ENCODE data around the gene GINS2.

The GINS2 gene

DNA sequence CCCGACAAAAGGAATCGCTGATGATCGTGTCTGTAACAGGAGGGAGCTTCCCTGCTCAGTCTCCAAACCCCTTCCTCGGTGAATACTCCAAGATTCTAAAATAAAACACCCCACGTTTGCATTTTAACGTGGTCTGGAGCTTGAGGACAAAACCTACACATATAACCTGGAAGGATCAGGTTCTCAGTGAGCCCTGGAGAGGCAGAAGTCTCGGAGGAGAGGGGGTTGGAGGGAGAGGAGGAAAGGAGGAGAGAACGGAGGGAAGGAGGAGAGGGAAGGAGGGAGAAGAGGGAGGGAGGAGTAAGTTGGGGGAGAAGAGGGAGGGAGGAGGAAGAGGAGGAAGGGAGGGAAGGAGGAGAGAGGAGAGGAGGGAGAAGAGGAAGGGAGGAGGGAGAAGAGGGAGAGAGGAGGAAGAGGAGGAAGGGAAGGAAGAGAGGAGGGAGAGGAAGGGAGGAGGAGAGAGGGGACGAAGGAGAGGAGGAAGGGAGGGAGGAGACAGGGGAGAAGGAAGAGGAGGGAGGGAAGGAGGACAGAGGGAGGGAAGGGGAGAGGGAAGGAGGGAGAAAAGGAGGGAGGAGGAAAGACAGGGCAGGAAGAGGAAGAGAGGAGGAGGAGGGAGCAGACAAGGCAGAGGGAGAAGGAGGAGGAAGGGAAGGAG lies 27.4 kb upstream of the GINS2 start:
- DNase-seq = no peak

DNA sequence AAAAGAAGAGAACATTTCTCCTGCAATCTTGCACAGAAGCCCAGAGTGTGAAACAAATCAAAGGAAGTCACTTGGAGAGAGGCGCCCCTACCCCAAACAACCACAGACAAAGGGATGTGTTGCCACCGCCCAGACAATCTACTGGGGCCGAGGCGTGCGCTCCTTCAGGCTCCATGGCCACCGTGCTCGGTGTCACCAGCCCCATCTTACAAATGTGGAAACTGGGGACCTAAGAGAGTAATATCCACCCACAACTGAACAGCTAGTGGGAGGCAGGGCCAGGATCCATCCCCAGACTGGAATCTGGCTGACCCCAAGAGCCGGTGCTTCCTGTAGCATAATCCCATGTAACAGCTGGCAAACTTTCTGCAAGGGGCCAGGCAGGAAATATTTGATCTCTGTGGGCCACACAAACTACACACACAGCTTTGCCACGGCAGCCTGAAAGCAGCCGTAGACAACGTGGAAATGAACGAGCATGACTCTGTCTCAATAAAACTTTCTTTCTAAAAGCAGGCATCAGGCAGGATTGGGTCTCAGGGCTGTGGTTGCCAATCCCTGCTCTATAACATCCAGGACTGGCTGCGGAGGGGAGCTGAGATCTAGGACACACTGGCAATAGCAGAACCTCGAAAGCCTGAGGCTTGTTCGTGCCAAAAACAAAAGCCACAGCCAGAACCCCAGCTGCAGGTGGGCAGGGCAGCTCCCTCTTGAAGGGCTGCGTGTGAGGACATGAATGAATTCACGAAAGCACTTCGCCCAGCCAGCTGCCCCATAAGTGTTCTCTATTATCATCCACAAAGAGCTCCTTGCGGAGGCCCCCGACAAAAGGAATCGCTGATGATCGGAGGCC lies 26.6 kb upstream of the GINS2 start:
- DNase-seq = peak; percentile 87

DNA sequence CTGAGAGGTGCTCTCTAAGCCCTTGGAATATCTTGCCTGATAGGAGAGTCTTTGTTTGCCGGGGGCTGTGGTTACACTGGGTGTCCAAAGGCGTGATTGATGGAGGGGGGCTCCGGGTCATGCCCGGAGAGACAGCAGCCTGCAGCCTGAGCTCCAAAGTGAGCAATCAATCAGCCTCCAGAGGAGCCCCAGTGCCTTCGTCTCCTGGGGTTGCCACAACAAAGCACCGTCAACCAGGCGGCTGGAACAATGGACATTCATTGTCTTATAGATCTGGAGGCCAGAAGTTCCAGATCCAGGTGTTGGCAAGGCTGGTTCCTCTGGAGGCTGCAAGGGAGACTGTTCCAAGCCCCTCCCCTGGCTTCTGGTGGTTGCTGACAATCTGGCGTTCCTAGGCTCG lies 24.0 kb upstream of the GINS2 start:
- no peak for DNase-seq

DNA sequence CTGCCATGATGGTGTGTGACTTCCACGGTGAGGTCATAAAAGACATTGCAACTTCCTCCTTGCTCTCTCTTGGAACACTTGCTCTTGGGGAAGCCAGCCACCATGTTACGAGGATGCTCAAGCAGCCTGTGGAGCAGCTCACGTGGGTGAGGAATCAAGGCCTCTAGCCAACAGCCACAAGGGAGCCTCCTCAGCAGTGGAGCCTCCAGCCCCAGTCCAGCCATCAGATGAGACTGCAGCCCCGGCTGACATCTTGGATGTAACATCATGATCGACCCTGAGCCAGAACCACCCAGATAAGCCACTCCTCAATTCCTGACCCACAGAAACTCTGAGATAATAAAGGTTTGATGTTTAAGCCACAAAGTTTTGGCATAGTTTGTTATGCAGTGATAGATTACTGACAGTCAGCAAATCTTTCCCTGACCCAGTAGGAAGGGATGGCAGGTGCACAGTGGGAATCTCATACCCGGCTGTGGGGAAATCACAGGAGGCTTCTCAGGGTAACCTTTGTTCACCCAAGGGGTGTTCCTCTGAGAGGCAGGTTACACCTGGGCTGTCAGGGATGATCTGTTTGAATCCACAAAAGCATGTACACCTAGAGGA lies 23.3 kb upstream of the GINS2 start:
- no peak for DNase-seq

DNA sequence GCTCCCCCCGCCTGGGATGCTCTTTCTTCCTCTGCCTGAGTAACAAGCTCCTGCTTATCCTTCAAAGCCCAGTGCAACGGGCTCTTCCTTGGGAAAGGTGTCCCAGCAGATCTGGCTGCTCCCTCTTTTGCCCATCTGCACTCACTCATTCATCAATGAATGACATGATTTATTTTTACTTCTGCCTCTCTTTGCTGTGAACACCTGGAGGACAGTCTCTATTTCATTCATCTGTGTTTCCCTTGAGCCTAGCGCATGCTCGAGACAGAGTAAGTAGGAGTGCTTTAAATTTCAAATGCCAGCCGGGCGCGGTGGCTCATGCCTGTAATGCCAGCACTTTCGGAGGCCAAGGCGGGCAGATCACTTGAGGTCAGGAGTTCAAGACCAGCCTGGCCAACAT lies 22.0 kb upstream of the GINS2 start:
- DNase-seq = no peak

DNA sequence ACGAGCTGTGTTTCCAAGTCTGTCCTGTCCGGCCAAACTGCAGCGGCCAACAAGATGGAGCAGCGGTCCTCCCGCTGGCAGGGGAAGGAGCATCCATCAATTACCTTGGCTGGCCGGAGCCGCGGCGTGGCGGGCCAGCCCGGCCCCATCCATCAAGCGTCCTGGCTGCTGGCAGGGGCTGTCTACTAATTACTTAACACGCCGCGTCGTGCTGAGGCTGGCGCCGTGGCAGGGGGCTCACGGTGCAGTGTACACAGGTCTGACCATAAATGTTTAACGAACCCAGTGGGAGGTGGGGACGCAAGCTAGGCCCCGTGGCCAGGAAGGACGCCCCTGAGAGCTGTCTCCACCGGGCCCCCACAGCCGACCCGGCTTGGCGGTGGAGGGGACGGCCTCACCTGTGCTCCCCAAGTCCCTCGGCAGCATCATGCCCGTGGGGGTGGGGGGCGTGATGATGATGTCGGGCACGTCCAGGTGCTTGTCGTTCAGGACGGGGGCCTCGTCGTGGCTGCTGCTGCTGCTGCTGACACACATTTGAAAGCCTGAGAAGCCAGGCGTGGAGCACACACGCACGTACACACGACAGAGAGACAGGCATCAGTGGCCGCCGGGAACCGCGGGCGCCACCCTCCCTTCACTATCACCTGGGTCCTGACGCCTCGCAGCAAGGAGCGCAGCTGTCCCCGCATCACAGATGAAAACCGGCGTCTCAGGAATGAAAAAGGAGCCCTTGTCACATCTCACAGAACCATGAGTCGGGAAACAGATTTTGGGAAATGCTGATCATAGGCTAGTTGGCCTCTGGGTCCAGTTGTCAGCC lies 21.2 kb upstream of the GINS2 start:
- no peak for DNase-seq

DNA sequence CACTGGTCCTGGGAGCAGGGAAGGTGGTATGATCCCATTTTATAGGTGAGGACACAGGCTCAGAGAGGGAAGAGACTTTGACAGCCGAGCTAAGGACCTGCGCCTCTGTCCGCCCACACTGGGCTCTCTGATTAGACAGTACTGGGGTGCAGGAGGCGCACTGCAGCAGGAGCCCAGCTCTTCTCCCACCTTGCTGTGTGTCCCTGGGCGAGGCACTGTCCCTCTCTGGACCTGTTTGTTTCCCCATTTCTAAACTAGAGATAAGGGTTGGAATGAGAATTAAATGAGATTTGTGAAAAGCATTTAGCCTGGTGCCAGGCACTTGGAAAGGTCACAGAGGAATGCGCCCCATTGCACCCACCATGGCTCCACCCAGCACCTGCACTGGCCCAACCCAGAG lies 19.6 kb upstream of the GINS2 start:
- no peak for DNase-seq

DNA sequence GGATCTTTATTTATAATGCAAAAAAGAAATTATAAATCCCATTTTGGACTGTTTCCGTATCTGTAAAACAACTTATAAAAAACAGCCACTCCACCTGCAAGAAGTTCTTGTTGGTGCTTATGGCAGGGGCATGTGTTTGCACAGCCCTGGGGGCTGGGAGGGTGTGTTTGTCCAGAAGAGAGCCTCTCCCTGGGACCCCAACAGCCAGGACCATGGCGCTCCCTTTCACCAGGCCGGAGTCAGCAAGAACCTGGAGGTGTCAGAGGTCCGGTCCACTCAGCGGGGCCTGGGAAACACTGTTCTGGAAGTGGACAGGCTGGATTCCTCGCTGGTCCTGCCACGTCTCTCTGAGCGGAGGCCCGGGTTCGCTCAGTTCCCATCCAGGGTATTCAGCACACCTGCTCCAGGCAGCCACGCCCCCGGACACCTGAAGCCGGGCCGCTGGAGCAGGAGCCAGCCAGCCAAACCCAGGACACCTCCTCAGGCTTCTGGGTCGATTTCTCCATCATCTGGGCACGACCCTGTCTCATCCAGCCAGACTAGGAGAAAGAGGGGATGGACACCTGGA lies 18.9 kb upstream of the GINS2 start:
- no peak for DNase-seq

DNA sequence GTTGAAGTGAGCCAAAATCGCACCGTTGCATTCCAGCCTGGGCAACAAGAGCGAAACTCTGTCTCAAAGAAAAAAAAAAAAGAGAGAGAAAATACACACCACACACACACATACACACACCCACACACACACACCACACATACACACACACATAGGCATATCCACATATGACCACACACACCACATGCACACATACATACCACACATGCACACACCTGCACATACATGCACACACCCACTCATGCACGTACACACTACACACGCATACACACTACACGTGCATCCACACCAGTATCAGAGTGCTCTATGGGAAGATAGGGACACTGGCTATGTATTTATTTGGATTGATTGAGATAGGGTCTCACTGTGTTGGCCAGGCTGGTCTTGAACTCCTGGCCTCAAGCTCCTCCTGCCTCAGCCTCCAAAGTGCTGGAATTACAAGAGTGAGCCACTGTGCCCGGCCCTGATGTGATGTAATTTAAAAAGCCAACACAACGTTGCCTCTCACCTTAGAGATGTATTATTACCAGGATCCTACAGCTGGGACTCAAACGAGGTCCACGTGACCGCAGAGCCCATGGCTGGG lies 17.8 kb upstream of the GINS2 start:
- no peak for DNase-seq

DNA sequence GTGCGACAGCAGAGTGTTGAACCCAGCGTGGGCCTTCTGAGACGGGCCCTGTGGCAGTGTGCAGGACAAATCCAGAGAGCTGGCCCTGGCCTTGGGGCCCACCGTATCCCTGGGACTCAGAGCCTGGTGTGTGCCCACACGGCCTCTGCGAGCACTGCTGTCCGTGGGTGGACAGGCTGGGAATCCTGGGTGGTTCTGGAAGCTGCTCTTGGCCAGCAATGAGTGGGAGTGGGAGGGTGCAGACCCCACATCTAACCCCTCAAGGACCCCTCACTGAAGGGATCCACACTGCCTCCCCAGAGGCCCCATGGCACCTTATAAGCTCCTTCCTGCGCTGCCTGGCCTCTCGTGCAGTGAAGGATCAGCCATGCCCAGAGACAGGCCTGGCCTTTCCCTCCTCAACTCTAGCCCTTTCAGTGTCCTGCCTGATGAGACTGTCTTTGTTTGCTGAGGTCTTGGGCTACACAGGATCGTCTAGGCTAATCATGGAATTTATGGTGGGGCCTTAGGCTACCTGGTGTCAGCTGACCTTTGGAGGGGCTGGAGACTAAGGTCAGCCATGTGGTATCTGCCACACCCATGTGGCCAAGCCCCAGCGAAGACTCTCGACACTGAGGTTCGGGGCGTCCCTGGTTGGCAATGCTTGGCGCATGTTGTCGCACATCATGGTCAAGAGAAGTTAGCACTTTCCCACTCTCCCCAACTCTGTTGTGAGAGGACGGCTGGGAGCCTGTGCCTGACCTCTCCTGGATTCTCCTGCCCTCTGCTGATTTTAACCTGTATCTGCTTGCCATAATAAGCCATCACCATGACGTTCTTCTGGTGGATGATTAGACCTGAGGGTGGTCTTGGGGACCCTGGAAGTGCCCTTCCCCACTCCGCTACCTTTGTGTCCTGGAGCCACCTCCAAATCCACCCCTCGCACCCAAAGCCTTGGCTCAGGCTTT lies 16.4 kb upstream of the GINS2 start:
- no peak for DNase-seq

DNA sequence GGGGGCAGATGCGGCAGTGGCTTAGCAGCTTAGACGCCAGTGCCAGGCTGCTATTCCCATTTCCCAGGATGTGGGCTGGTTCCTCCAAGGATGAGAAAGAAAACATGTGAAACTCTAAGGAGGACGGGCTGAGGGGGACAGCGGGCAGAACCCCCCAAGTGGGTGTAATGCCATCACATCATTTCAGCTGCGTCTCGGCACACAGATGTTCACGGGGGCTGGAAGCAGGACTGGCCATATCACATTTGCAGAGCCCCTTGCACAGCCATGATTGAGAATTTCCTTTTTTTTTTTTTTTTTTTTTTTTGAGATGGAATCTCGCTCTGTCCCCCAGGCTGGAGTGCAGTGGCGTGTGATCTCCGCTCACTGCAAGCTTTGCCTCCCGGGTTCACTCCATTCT lies 15.3 kb upstream of the GINS2 start:
- no peak for DNase-seq

DNA sequence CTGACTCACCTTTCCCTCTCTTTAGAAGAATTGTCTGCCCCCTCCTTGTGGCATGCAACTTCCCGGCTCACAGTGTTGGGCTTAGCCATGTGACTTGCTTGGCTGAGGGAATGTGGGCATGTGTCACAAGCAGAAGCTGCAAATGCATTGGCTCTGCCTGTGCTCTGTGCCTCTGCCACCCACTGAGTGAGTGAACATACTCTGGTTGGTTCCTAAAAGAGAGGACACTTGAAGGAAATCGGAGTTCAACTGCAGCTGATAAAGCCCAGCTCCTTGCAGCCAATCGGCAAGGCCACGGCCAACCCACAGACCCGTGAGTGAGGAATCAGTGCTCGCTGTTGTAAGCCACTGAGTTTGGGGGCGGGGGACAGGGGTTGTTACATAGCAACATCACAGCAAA lies 10.9 kb upstream of the GINS2 start:
- no peak for DNase-seq

DNA sequence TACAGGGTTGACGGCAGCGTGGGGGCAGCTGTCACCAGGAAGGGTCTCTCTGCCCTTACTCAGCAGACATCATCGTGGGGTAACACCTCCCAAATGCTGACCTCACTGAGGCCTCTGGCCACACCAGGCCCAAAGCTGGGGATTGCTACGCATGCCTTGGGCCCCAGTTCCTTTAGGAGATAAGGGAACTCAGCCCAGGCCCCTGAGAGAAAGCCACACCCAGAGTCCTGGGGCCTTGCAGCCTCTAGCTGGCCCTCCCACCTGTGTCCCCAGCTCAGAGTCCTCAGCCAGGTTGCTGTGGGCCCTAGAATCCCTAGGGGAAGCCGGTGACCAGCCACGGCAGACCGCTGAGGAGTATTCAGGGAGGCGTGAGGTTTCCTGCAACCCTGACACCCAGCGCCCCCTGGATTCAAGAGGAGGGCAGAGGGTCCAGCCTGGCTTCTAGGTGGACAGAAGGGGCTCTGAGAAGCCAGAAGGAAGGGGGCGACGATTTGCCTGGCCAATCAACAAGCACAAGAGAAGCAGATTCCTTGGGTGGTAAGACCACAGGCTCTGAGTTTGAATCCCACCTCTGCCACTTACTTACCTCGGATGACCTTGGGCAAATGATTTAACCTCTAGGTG lies 10.3 kb upstream of the GINS2 start:
- DNase-seq = no peak

DNA sequence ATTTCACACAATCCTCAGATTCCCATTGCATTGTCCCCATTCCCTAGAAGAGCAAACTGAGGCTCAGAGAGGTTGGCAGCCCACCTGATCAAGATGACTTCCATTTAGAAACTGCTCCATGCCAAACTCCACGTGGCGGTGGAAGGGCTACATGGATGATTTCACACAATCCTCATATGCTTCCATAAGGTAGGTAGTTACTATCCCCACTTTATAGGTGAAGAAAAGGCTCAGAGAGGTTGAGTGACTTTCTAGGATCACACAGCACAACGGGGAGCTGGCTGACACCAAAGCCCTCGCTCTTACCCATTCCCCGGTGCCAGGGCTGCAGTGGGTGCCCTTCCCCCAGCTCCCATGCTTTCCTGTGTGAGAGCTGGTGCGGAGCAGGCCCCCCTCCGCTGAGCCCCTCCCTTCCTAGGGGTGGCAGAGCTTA lies 9.7 kb upstream of the GINS2 start:
- DNase-seq = no peak

DNA sequence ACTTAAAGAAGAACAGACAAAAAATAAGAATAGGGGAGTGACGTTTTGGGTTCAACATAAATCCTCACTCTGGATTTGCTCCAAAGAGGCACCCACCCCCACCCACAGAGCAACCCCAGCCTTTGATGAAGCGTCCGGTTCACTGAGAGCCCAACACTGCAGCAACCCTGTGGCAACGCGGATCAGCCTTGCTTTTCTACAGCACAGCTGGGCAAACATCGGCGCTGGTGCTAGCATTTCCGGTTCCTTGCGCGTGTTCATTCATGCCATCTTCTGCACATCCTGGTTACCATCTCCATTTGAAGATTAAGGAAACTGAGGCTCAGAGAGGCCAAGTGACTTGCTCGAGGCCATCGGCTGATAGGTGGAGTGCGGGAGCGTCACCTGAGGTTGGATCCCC lies 8.7 kb upstream of the GINS2 start:
- no peak for DNase-seq

DNA sequence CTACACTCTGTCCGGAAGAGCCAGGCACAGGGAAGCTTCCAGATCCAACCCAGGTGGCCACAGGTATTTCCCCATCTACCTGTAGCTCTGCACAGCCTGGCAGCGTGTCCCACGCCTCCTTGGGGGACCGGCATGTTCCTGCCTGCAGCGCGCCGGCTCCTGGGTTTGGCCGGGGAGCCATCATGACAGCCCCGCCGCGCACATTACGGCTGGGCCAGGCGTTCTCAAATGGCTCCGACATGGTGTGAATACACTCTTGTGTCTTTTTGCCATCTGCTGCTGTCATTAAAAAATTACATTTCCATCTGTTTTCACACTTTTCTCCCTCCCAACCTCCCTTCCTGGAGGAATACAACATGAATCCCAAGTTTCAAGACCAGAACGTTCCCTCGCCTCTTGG lies 8.0 kb upstream of the GINS2 start:
- DNase-seq = no peak

DNA sequence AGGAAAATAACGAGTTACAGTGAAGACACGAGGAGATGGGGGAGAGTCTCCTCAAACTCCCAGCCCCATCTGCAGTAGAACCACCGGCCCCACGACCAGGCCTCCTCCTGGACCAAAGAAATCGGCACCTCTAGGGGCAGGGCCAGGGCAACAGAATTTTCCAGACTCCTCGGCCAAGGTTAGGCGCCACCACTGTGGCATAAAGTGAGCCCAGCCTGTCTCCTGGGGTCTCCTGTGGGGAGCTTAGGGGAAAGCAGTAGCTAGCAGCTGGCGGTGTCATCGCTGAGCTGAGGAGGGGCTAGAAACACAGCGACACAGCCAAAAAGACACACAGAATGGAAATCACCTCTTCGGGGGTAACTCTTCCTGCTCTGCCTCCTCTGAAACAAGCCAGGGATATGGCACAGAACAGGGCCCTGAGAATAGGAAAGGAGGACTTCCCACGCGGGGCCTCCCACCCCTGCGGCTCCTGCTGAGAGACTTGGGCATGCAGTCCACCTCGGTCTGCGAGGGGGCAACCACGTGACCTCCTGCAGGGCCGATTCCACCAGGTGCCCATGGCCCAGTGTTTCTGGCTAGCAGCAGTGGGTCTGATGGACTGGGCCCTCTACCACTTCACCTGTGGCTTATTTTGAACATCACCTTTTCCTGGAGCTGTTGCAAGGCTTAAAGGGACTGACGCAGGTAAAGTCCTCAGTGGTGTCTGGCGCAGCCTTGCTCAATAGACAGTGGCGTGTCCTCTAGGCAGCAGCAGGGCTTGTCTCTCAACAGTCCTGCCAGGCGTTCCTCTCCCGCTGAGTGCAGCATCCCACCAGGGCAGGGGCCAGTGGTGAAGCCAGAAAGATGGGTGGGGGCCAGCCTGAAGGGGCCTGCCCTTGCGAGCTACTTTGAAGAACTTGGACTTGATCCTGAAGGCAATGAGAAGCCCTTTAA lies 6.7 kb upstream of the GINS2 start:
- no peak for DNase-seq

DNA sequence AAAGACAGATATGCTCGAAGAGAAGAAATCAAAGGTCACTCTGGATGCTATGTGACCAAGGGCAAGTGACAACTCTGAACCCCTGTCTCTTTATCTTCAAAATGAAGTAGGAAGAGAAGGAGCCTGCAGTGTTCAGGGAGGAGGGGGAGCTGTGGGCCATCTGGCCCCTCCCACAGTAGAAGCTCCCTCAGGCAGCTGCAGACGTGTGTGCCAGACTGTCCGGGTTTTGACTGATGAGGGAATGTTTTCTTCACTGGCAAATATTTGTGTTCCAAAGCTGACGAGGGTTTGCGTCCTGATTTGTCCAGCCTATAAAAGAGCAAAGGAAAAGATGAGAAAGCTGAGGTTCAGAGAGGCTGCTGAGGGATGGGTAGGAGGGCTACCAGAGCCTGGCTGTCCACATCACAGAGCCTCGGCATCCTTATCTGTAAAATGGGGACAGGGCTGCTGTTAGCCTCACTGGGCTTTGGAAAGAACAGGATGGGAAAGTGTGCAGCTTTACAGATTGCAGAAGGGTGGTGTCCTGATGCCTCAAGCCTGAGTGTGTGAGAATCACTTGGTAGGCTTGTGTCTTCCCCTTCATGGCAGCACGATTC lies 1.8 kb upstream of the GINS2 start:
- DNase-seq = peak; percentile 52

DNA sequence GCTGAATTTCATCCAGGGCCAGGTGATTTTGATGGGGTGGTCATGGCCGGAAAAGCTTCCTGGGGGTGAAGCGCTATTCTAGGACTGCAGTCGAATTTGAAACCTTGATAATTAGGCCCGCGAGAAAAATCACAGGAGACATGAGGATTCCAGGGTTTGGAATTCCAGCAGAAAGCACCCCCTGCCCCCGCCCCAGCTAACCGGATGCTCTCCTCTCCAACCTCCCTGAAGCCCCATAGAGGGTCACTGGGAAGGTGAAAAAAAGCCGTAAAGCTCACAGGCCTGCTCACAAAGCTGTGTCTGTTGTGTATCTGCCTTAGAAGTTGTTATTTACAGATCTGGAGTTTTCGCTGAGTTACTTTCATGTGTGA lies 1.2 kb upstream of the GINS2 start:
- no peak for DNase-seq

Data from DMS79 (cell line).